HL-60 (cell line): ENCODE measurements around the gene CYP27B1.
A peak's percentile ranks its signal among the peaks of the same experiment; 100 is the strongest.

Experiments used
- DNase-seq, 2 experiments: peaks; one replicate each; pipeline ENCODE4 v3.0.0-alpha.2; 2010 to 2020; ENCODE audit warnings: low read depth in 1 of 2, low spot score in 1 of 2
- H3K27ac ChIP-seq: fragments of 250-450 bp; sonication (Bioruptor Pico); replicated peaks from 2 replicates; pipeline ENCODE4 v1.5.1; 2020; ENCODE audit warnings: mild to moderate bottlenecking, moderate library complexity
- H3K27me3 ChIP-seq: fragments of 250-450 bp; sonication (Bioruptor Pico); 2 replicates; pipeline ENCODE4 v1.5.1; 2021; ENCODE audit warnings: mild to moderate bottlenecking, moderate library complexity; ENCODE audit not compliant: insufficient read depth, poor library complexity, severe bottlenecking
- H3K4me3 ChIP-seq: replicated peaks from 2 replicates; pipeline ENCODE4 v1.5.1; 2011; ENCODE audit warnings: mild to moderate bottlenecking, control low read depth, low read length; ENCODE audit not compliant: insufficient read depth
- CTCF ChIP-seq: IDR thresholded peaks from one replicate; pipeline ENCODE4 v1.5.1; 2011; ENCODE audit warnings: low read length, control low read depth, inconsistent platforms; ENCODE audit not compliant: insufficient read depth
- GABPA ChIP-seq: IDR thresholded peaks from 2 replicates; pipeline ENCODE4 v1.6.1; 2012; ENCODE audit warnings: low read depth
- POLR2AphosphoS5 ChIP-seq: IDR thresholded peaks from 2 replicates; pipeline ENCODE4 v1.6.1; 2012; ENCODE audit warnings: low read depth
- SPI1 ChIP-seq: IDR thresholded peaks from 2 replicates; pipeline ENCODE4 v1.6.1; 2012; ENCODE audit warnings: low read depth, mild to moderate bottlenecking, borderline replicate concordance
- long read RNA-seq: library from polyadenylated mRNA; unstranded; transcript quantifications from one replicate; pipeline ENCODE4 v2.0.0, GENCODE V29; 2020
- TF ChIP-seq, protein P1 (sequence below): IDR thresholded peaks from 2 replicates; pipeline ENCODE4 v1.6.1; 2012; ENCODE audit warnings: low read depth; ENCODE audit not compliant: insufficient replicate concordance

Gene CYP27B1, protein sequence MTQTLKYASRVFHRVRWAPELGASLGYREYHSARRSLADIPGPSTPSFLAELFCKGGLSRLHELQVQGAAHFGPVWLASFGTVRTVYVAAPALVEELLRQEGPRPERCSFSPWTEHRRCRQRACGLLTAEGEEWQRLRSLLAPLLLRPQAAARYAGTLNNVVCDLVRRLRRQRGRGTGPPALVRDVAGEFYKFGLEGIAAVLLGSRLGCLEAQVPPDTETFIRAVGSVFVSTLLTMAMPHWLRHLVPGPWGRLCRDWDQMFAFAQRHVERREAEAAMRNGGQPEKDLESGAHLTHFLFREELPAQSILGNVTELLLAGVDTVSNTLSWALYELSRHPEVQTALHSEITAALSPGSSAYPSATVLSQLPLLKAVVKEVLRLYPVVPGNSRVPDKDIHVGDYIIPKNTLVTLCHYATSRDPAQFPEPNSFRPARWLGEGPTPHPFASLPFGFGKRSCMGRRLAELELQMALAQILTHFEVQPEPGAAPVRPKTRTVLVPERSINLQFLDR
- long read RNA-seq, partial matches to known transcripts = 7 of 23 reads
- long read RNA-seq, other reads (novel, unspliced or antisense) = 16 of 23 reads

DNA sequence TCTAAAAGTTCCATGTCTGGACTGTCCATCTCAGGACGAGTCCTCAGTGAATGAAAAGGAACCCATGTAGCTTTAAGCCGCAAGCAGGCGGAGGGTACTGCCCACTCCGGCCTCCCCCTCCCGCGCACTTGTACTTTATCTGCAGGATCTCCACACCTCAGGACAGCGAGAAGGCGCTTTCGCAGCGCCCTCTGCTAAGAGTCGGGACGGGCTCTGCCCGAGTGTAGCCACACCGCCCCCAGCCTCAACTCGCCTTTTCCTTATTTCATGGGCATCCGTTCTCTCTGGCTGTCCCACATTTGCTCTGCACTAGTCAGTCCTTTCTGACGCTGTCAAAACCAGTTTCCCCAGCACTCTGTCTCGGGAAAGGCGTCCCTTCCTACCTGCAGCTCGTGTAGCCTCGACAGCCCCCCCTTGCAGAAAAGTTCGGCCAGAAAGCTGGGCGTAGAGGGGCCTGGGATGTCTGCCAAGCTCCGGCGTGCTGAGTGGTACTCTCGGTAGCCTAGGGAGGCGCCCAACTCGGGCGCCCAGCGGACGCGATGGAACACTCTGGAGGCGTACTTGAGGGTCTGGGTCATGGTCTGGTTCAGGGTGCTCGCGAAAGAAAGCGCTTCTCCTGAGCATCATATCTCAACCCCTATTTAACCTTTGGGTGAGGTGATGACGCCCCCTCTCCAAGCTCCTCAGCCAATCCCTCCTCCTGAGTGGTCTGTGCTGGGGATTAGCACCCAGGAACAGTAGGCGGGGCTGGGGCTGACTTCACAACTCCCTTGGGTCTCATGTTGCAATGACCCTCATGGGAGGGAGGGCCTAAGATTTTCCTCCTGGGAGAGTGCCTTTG is at the start of gene CYP27B1:
Gene CYP27B1 (minus strand): TSS at position 615 of the 841 bp plus-strand sequence. CDS start 37 bp downstream, at position 578.
- Histone ChIP-seq H3K4me3 (no peak within 1 kb of the TSS), H3K27ac (no peak within 1 kb of the TSS), H3K27me3 (peaks cover 28% of the 10 kb centered on the region)
- TF ChIP-seq GABPA (no peak), SPI1 (no peak), CTCF (no peak), POLR2AphosphoS5 (peak; percentile 50)
- TF ChIP-seq, protein P1, sequence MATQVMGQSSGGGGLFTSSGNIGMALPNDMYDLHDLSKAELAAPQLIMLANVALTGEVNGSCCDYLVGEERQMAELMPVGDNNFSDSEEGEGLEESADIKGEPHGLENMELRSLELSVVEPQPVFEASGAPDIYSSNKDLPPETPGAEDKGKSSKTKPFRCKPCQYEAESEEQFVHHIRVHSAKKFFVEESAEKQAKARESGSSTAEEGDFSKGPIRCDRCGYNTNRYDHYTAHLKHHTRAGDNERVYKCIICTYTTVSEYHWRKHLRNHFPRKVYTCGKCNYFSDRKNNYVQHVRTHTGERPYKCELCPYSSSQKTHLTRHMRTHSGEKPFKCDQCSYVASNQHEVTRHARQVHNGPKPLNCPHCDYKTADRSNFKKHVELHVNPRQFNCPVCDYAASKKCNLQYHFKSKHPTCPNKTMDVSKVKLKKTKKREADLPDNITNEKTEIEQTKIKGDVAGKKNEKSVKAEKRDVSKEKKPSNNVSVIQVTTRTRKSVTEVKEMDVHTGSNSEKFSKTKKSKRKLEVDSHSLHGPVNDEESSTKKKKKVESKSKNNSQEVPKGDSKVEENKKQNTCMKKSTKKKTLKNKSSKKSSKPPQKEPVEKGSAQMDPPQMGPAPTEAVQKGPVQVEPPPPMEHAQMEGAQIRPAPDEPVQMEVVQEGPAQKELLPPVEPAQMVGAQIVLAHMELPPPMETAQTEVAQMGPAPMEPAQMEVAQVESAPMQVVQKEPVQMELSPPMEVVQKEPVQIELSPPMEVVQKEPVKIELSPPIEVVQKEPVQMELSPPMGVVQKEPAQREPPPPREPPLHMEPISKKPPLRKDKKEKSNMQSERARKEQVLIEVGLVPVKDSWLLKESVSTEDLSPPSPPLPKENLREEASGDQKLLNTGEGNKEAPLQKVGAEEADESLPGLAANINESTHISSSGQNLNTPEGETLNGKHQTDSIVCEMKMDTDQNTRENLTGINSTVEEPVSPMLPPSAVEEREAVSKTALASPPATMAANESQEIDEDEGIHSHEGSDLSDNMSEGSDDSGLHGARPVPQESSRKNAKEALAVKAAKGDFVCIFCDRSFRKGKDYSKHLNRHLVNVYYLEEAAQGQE = no peak
- DNase-seq = no peak

DNA sequence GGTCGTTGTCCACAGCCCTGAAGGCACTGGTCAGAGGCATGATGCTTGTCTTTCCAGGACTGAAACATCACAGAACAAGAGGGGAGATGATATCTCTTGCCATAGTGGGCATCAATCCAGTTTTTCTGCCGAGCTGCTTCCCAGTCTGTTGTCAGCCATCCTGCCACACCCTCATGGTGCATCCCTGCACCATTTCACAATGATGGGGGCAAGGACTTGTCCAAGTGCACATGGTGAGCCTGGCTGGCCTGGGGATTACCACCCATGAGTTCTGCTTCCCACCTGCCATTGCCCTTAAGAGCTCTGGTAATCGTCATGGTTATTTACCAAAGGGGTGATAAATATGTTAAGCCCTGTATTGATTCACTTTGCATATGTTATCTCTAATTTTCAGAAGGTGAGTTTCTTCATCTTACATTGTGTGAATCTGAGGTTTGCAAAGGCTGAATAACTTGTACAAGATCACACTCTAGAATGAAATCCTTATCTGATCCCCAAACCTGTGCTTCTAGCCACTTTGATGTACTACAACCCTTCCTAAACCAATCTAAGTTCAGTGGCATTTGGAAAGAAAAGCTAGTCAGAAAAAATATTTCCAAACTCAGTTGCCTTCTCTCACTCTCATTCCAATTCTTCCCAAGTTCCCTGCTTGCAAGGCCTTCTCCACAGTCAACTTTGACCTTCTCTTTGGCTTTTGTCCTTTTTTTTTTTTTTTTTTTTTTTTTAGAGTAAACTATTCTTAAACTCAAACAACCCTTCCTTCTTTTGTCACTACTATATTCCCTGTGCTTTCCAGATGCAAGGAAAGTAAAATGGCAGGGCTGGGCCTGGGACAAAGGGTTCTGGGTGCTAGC is 49.4 kb upstream of the CYP27B1 start:
- H3K27ac ChIP-seq = peak overlapping the region; percentile 14; the same call in 1 of the 2 replicates
- no peaks in the 10 kb centered on the region for H3K27me3 ChIP-seq
- H3K4me3 ChIP-seq = no peak overlapping the region
- TF ChIP-seq GABPA (no peak), SPI1 (no peak), CTCF (no peak), POLR2AphosphoS5 (no peak)
- TF ChIP-seq, protein P1 = no peak
- DNase-seq = no peak

DNA sequence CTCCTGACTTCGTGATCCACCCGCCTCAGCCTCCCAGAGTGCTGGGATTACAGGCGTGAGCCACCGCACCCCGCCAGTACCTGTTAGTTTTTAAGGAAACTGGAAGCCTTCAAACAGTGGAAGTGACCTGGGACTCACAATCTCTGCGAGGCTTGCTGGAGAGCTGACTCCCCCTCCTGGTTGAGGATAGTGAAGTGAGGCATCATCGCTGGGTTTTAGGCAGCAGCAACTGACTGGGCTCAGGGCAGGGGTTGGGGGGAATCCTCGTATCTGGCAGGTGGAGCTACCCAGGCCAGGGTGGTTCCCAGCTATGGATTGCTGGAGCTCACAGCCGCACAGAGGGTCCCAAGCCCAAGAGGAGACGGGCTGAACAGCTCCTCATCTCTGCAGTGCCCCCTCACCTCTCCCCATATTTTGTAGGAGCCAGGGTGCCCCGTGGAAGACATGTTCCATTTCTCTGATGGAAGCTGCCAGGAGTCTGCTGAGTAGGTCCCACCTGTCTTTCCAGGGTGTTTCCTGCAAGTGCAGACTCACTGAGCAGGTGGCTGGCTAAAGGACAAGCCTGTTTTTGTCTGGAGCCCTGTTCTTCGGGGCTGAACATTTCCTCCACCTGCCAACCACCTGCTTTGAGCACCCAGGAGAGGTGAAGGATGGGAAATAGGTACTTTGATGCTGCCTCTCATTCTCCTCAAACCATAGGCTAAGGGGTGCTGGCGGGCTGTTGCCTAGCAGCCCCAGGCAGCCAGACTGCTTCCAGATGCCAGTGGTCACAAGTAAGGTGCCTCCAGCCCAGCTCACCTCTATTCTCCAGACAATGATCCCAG is 48.5 kb upstream of the CYP27B1 start:
- H3K4me3 ChIP-seq = no peak overlapping the region
- no peaks in the 10 kb centered on the region for H3K27me3 ChIP-seq
- no peak overlapping the region for H3K27ac ChIP-seq
- DNase-seq = no peak
- TF ChIP-seq GABPA (no peak), SPI1 (no peak), POLR2AphosphoS5 (no peak), CTCF (no peak)
- TF ChIP-seq, protein P1 = no peak
